ENCODE data around the gene NPAS1.

NPAS1 gene

GRCh38 chr19:47037766-47038165, 18.1 kb downstream of the NPAS1 start:
- intact Hi-C loops (cut with DNase I; ENCODE audit: low total_unique reads), result no loop called here
- no peak for DNase-seq
- Histone ChIP-seq H3K4me3 (no peak overlapping the region), H3K27ac (no peak overlapping the region), H3K27me3 (peaks cover 0 to 8% of the 10 kb centered on the region in 2 donors), H3K9me3 (no peaks in the 10 kb centered on the region), H3K4me1 (peaks cover 0 to 14% (median 13%) of the 10 kb centered on the region in 4 donors), H3K36me3 (peaks cover 0 to 7% (median 0%) of the 10 kb centered on the region in 3 donors)
- TF ChIP-seq, protein P1, sequence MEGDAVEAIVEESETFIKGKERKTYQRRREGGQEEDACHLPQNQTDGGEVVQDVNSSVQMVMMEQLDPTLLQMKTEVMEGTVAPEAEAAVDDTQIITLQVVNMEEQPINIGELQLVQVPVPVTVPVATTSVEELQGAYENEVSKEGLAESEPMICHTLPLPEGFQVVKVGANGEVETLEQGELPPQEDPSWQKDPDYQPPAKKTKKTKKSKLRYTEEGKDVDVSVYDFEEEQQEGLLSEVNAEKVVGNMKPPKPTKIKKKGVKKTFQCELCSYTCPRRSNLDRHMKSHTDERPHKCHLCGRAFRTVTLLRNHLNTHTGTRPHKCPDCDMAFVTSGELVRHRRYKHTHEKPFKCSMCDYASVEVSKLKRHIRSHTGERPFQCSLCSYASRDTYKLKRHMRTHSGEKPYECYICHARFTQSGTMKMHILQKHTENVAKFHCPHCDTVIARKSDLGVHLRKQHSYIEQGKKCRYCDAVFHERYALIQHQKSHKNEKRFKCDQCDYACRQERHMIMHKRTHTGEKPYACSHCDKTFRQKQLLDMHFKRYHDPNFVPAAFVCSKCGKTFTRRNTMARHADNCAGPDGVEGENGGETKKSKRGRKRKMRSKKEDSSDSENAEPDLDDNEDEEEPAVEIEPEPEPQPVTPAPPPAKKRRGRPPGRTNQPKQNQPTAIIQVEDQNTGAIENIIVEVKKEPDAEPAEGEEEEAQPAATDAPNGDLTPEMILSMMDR (IDR thresholded peaks at IDR 0.05), result no peak

- Histone ChIP-seq H3K9me3 (no peaks in the 10 kb centered on the region), H3K27me3 (peaks cover 0 to 3% of the 10 kb centered on the region in 2 donors)
- intact Hi-C loops (cut with DNase I; ENCODE audit: low total_unique reads), result no loop called here
Observed at GRCh38 chr19:47039239-47039874, 19.7 kb downstream of the NPAS1 start.

DNA sequence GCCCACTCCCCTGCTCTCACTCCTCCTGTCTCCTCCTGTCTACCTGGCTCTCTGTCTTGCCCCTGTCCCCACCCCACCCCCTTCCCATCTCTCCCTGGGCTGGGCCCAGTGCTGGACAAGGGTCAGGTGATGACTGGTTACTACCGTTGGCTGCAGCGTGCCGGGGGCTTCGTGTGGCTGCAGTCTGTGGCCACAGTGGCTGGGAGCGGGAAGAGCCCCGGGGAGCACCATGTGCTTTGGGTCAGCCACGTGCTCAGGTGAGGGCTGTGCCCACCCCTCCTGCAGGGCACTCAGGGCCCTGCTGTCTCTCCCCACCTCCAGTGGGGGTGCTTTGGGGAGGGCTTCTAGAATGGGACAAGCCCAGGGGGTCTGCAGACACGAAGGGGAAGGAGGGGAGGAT, 21.2 kb downstream of the NPAS1 start:
- intact Hi-C loops (cut with DNase I; ENCODE audit: low total_unique reads), result no loop called here
- no peak for DNase-seq
- H3K4me1 ChIP-seq, result peaks cover 0 to 7% (median 5%) of the 10 kb centered on the region in 4 donors
- H3K9me3 ChIP-seq, result no peaks in the 10 kb centered on the region
- H3K36me3 ChIP-seq, result peaks cover 0 to 14% (median 0%) of the 10 kb centered on the region in 3 donors
- no peak overlapping the region for H3K4me3 ChIP-seq
- no peak overlapping the region for H3K27ac ChIP-seq
- TF ChIP-seq, protein P1 (IDR thresholded peaks at IDR 0.05), result no peak
- no peaks in the 10 kb centered on the region for H3K27me3 ChIP-seq

More at GRCh38 chr19:47039239-47039874, 19.7 kb downstream of the NPAS1 start:
- H3K4me1 ChIP-seq, result peaks cover 0 to 14% (median 13%) of the 10 kb centered on the region in 4 donors
- TF ChIP-seq, protein P1 (IDR thresholded peaks at IDR 0.05), result no peak
- DNase-seq, result no peak
- peaks cover 0 to 7% (median 0%) of the 10 kb centered on the region in 3 donors for H3K36me3 ChIP-seq
- H3K27ac ChIP-seq, result no peak overlapping the region
- H3K4me3 ChIP-seq, result no peak overlapping the region

- Histone ChIP-seq H3K4me1 (peaks cover 0 to 12% (median 9%) of the 10 kb centered on the region in 4 donors), H3K27ac (no peak overlapping the region), H3K36me3 (peaks cover 0 to 14% (median 0%) of the 10 kb centered on the region in 3 donors), H3K9me3 (no peaks in the 10 kb centered on the region), H3K4me3 (no peak overlapping the region), H3K27me3 (no peaks in the 10 kb centered on the region)
- intact Hi-C loops (cut with DNase I; ENCODE audit: low total_unique reads), result no loop called here
- no peak for DNase-seq
- TF ChIP-seq, protein P1 (IDR thresholded peaks at IDR 0.05), result no peak
Observed at GRCh38 chr19:47044946-47045866, 25.6 kb downstream of the NPAS1 start.

GRCh38 chr19:47045867-47046470, 26.3 kb downstream of the NPAS1 start:
- Histone ChIP-seq H3K27me3 (no peaks in the 10 kb centered on the region), H3K4me1 (peaks cover 0 to 12% (median 9%) of the 10 kb centered on the region in 4 donors), H3K9me3 (no peaks in the 10 kb centered on the region), H3K4me3 (no peak overlapping the region), H3K36me3 (peaks cover 0 to 14% (median 0%) of the 10 kb centered on the region in 3 donors), H3K27ac (no peak overlapping the region)
- TF ChIP-seq, protein P1 (IDR thresholded peaks at IDR 0.05), result no peak
- DNase-seq, result no peak
- intact Hi-C loops (cut with DNase I; ENCODE audit: low total_unique reads), result no loop called here

Data from tibial artery (tissue), 4 donors.